Astrocyte of the cerebellum (primary cell): ENCODE results near the gene YES1.

Source experiments
- DNase-seq: peaks from one replicate; pipeline ENCODE4 v3.0.0-alpha.2; 2011; ENCODE audit warnings: low read depth
- H3K4me3 ChIP-seq: 2 replicates; pipeline ENCODE4 v1.5.1; 2011; ENCODE audit warnings: mild to moderate bottlenecking, low read depth, low read length, moderate library complexity
- in situ Hi-C: cut with HindIII; loops from 2 replicates; pipeline ENCODE4 v1.10.0; 2017; ENCODE audit warnings: low sequenced_read_pairs
- TF ChIP-seq, protein P1 (sequence below): IDR thresholded peaks from 2 replicates; pipeline ENCODE4 v1.5.1; 2012; ENCODE audit warnings: low read length, low read depth, moderate library complexity, mild to moderate bottlenecking; ENCODE audit errors: missing control alignments

The YES1 gene

GRCh38 chr18:681985-682384, 130.1 kb downstream of the YES1 start:
- TF ChIP-seq, protein P1, sequence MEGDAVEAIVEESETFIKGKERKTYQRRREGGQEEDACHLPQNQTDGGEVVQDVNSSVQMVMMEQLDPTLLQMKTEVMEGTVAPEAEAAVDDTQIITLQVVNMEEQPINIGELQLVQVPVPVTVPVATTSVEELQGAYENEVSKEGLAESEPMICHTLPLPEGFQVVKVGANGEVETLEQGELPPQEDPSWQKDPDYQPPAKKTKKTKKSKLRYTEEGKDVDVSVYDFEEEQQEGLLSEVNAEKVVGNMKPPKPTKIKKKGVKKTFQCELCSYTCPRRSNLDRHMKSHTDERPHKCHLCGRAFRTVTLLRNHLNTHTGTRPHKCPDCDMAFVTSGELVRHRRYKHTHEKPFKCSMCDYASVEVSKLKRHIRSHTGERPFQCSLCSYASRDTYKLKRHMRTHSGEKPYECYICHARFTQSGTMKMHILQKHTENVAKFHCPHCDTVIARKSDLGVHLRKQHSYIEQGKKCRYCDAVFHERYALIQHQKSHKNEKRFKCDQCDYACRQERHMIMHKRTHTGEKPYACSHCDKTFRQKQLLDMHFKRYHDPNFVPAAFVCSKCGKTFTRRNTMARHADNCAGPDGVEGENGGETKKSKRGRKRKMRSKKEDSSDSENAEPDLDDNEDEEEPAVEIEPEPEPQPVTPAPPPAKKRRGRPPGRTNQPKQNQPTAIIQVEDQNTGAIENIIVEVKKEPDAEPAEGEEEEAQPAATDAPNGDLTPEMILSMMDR, result no peak
- in situ Hi-C loops, result no loop called here
- H3K4me3 ChIP-seq, result no peak overlapping the region
- no peak for DNase-seq

- TF ChIP-seq, protein P1, result no peak
- in situ Hi-C loops, result no loop called here
- DNase-seq, result no peak
- H3K4me3 ChIP-seq, result no peak overlapping the region
Observed at GRCh38 chr18:680392-680791, 131.7 kb downstream of the YES1 start.

DNA sequence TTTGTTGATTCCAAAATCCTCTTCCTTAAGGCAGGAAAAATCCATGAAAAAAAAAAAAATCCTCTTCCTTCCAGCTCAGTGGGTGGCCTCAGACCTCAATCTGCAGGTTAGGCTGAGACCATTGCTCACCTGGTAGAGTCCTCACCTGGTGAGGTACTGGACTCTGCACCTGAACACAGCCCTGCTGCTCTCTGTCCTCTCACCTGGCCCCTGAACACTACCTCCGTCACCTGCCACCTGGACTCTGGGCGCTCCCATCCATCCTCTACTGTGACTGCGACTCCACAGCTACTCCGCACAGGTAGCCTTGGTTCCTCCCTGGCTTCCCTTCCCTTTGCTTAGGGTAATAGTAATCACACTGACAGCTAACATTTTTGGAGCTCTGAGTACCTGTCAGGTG, 132.5 kb downstream of the YES1 start:
- H3K4me3 ChIP-seq, result no peak overlapping the region
- in situ Hi-C loops, result no loop called here
- TF ChIP-seq, protein P1, result no peak
- DNase-seq, result no peak

DNA sequence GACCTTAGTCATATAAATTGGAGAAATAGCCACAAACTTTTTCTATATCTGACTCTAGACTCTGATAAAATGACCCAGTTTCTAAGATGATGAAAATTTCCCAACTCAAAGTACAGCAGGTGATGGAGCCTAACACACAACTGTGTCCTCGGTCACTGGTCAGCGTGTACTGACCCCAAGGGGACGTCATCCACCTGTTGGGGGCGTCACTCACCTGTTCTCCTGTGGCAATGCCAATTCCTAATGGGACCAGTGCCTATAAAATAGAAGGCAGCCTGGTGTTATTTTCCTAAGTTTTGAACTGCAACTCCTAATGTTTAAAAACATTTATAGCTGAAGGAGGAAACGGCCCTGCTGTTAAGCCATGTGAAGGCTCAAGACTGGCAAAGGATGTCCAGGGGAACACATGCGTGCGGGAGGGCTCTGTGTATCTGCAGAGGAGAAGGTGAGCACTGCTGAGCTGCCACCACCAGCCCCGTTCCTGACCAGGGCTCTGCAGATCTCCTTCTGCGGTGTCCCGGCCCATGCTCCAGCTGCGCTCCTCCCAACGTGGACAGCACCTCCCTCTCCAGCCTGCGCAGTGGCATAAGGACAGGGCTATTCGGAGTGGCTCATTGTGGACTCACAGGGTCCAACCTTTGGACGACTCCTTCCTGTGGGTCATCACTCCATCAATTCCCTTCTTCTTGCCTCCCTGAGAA, 133.4 kb downstream of the YES1 start:
- in situ Hi-C loops, result no loop called here
- H3K4me3 ChIP-seq, result no peak overlapping the region
- DNase-seq, result no peak
- TF ChIP-seq, protein P1, result no peak

- TF ChIP-seq, protein P1, result no peak
- no peak for DNase-seq
- in situ Hi-C loops, result no loop called here
- no peak overlapping the region for H3K4me3 ChIP-seq
Observed at GRCh38 chr18:677951-678381, 134.1 kb downstream of the YES1 start.

GRCh38 chr18:677145-677544, 134.9 kb downstream of the YES1 start:
- H3K4me3 ChIP-seq, result no peak overlapping the region
- TF ChIP-seq, protein P1, result no peak
- DNase-seq, result no peak
- in situ Hi-C loops, result no loop called here
